GM12892 (cell line): ENCODE results near the gene DNASE1L3.

Experiments used
- POLR2A ChIP-seq: IDR thresholded peaks from 2 replicates; pipeline ENCODE4 v1.6.1; 2011; ENCODE audit warnings: low read depth, low read length, control low read depth
- POLR2AphosphoS5 ChIP-seq: IDR thresholded peaks from 2 replicates; pipeline ENCODE4 v1.6.1; 2011; ENCODE audit warnings: low read depth, low read length, control low read depth

DNA sequence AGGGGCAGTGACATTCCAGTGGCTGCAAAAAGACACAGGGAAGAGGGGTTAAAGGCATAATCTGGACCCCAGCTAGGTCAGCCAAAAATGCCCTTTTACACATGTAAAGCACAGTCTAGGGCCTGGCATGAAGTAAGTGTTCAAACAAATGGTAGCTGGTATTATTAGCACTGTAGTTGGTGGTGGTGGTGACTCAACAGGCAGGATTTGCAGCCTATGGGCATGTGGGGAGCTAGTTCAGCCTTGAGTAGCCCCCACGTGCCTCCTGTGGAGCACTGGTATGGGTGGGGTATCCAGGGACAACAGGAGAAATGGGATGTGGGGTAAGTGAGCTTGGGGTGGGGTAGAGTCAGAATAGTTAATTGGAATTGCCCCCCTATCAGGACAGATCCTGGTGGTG lies 27.6 kb downstream of the DNASE1L3 start:
- TF ChIP-seq POLR2AphosphoS5 (no peak), POLR2A (no peak)
